Duodenal mucosa (tissue), 2 donors: ENCODE results near the gene CD33.

Experiments
- H3K27ac ChIP-seq: one replicate; pipeline ENCODE4 v1.7.0; 2013; ENCODE audit warnings: low read depth, low read length
- H3K27me3 ChIP-seq, 2 donors: one replicate each; pipeline ENCODE4 v1.7.0; 2013; ENCODE audit warnings: low read length in 2 of 2, control low read depth in 1 of 2; ENCODE audit not compliant: insufficient read depth in 2 of 2, control insufficient read depth in 1 of 2
- H3K36me3 ChIP-seq, 2 donors: one replicate each; pipeline ENCODE4 v1.7.0; 2013; ENCODE audit warnings: low read length in 2 of 2, control low read depth in 1 of 2; ENCODE audit not compliant: insufficient read depth in 2 of 2, control insufficient read depth in 1 of 2
- H3K4me1 ChIP-seq, 2 donors: one replicate each; pipeline ENCODE4 v1.7.0; 2013; ENCODE audit warnings: low read length in 2 of 2, control low read depth in 1 of 2; ENCODE audit not compliant: insufficient read depth in 2 of 2, control insufficient read depth in 1 of 2
- H3K4me3 ChIP-seq, 2 donors: one replicate each; pipeline ENCODE4 v1.7.0; 2013; ENCODE audit warnings: low read length in 2 of 2, low read depth in 1 of 2
- H3K9ac ChIP-seq, 2 donors: one replicate each; pipeline ENCODE4 v1.7.0; 2013; ENCODE audit warnings: low read length in 2 of 2, low read depth in 1 of 2
- H3K9me3 ChIP-seq, 2 donors: one replicate each; pipeline ENCODE4 v1.7.0; 2013; ENCODE audit warnings: low read length in 2 of 2, control low read depth in 1 of 2; ENCODE audit not compliant: control insufficient read depth in 1 of 2

Gene CD33

GRCh38 chr19:51257471-51257870 is 32.6 kb downstream of the CD33 start:
- Histone ChIP-seq H3K4me3 (no peak overlapping the region), H3K9me3 (no peaks in the 10 kb centered on the region), H3K36me3 (no peaks in the 10 kb centered on the region), H3K27me3 (no peaks in the 10 kb centered on the region), H3K9ac (no peak overlapping the region), H3K27ac (no peak overlapping the region), H3K4me1 (no peaks in the 10 kb centered on the region)

GRCh38 chr19:51258165-51259160 is 33.6 kb downstream of the CD33 start:
- no peaks in the 10 kb centered on the region for H3K27me3 ChIP-seq
- no peak overlapping the region for H3K4me3 ChIP-seq
- no peaks in the 10 kb centered on the region for H3K9me3 ChIP-seq
- no peaks in the 10 kb centered on the region for H3K36me3 ChIP-seq
- H3K9ac ChIP-seq = no peak overlapping the region
- no peaks in the 10 kb centered on the region for H3K4me1 ChIP-seq
- H3K27ac ChIP-seq = no peak overlapping the region

- no peak overlapping the region for H3K9ac ChIP-seq
- no peak overlapping the region for H3K27ac ChIP-seq
These were observed 34.7 kb downstream of the CD33 start for GRCh38 chr19:51259348-51260245.

GRCh38 chr19:51263808-51264207 is 38.9 kb downstream of the CD33 start:
- Histone ChIP-seq H3K4me3 (no peak overlapping the region), H3K9me3 (no peaks in the 10 kb centered on the region), H3K27ac (no peak overlapping the region), H3K36me3 (no peaks in the 10 kb centered on the region), H3K27me3 (no peaks in the 10 kb centered on the region), H3K9ac (no peak overlapping the region), H3K4me1 (no peaks in the 10 kb centered on the region)

More at GRCh38 chr19:51259348-51260245, 34.7 kb downstream of the CD33 start:
- no peaks in the 10 kb centered on the region for H3K36me3 ChIP-seq
- H3K4me3 ChIP-seq = no peak overlapping the region
- no peaks in the 10 kb centered on the region for H3K4me1 ChIP-seq
- no peaks in the 10 kb centered on the region for H3K27me3 ChIP-seq
- no peaks in the 10 kb centered on the region for H3K9me3 ChIP-seq

GRCh38 chr19:51271067-51271466 is 46.2 kb downstream of the CD33 start:
- H3K9me3 ChIP-seq = no peaks in the 10 kb centered on the region
- H3K4me3 ChIP-seq = no peak overlapping the region
- no peaks in the 10 kb centered on the region for H3K36me3 ChIP-seq
- no peak overlapping the region for H3K27ac ChIP-seq
- no peaks in the 10 kb centered on the region for H3K27me3 ChIP-seq
- H3K9ac ChIP-seq = no peak overlapping the region
- H3K4me1 ChIP-seq = no peaks in the 10 kb centered on the region

- no peaks in the 10 kb centered on the region for H3K27me3 ChIP-seq
- no peaks in the 10 kb centered on the region for H3K4me1 ChIP-seq
- H3K4me3 ChIP-seq = no peak overlapping the region
- H3K36me3 ChIP-seq = no peaks in the 10 kb centered on the region
- H3K9me3 ChIP-seq = no peaks in the 10 kb centered on the region
- no peak overlapping the region for H3K27ac ChIP-seq
- no peak overlapping the region for H3K9ac ChIP-seq
These were observed 47.4 kb downstream of the CD33 start for GRCh38 chr19:51272183-51272810.

GRCh38 chr19:51274049-51274770 is 49.3 kb downstream of the CD33 start:
- Histone ChIP-seq H3K4me3 (no peak overlapping the region), H3K27ac (no peak overlapping the region)

GRCh38 chr19:51277112-51277511 is 52.2 kb downstream of the CD33 start:
- H3K4me1 ChIP-seq = no peaks in the 10 kb centered on the region
- H3K9me3 ChIP-seq = no peaks in the 10 kb centered on the region
- no peak overlapping the region for H3K27ac ChIP-seq
- no peak overlapping the region for H3K4me3 ChIP-seq
- H3K9ac ChIP-seq = no peak overlapping the region
- H3K36me3 ChIP-seq = no peaks in the 10 kb centered on the region
- no peaks in the 10 kb centered on the region for H3K27me3 ChIP-seq

More at GRCh38 chr19:51274049-51274770, 49.3 kb downstream of the CD33 start:
- no peaks in the 10 kb centered on the region for H3K4me1 ChIP-seq
- no peaks in the 10 kb centered on the region for H3K36me3 ChIP-seq
- H3K9me3 ChIP-seq = no peaks in the 10 kb centered on the region
- H3K27me3 ChIP-seq = no peaks in the 10 kb centered on the region
- no peak overlapping the region for H3K9ac ChIP-seq

GRCh38 chr19:51282335-51282734 is 57.5 kb downstream of the CD33 start:
- H3K4me1 ChIP-seq = no peaks in the 10 kb centered on the region
- H3K9me3 ChIP-seq = no peaks in the 10 kb centered on the region
- no peaks in the 10 kb centered on the region for H3K27me3 ChIP-seq
- no peak overlapping the region for H3K9ac ChIP-seq
- no peaks in the 10 kb centered on the region for H3K36me3 ChIP-seq
- H3K27ac ChIP-seq = no peak overlapping the region
- H3K4me3 ChIP-seq = no peak overlapping the region
